HepG2 (cell line): ENCODE results near the gene ETV6. TPM values are rescaled to one million over a fixed set of nuclear protein-coding genes. Genes with fewer than 3 reads are reported as not detected.

Experiments
- ARNTL ChIP-seq: sonication (generic); formaldehyde crosslinking; IDR thresholded peaks from 2 replicates; pipeline ENCODE4 v1.4.0; 2020; ENCODE audit warnings: mild to moderate bottlenecking, missing genetic modification reagents
- CREM ChIP-seq, 2 experiments: sonication (generic) in 1 of 2; formaldehyde crosslinking in 1 of 2; IDR thresholded peaks; 2 replicates each; pipeline versions ENCODE4 v1.4.0 to v1.6.1; 2016 to 2020; ENCODE audit warnings: antibody characterized with exemption in 1 of 2, mild to moderate bottlenecking in 1 of 2, missing genetic modification reagents in 1 of 2
- EP300 ChIP-seq, 3 experiments: sonication (generic) in 1 of 3; formaldehyde crosslinking in 1 of 3; IDR thresholded peaks; 2 replicates each; pipeline versions ENCODE4 v1.5.1 to v1.6.1; 2011 to 2020; ENCODE audit warnings: low read depth in 2 of 3, low read length in 2 of 3, borderline replicate concordance in 1 of 3, improper control_type of control experiment in 1 of 3, mild to moderate bottlenecking in 1 of 3, missing genetic modification reagents in 1 of 3, moderate library complexity in 1 of 3
- FOXA1 ChIP-seq, 2 experiments: fragments of 450-650 bp in 1 of 2; sonication (generic) in 1 of 2; formaldehyde crosslinking in 1 of 2; IDR thresholded peaks; 2 replicates each; pipeline versions ENCODE4 v1.4.0 to v1.6.1; 2016 to 2020; ENCODE audit warnings: missing genetic modification reagents in 1 of 2
- FOXJ3 ChIP-seq: sonication (generic); formaldehyde crosslinking; IDR thresholded peaks from 2 replicates; pipeline ENCODE4 v1.4.0; 2020; ENCODE audit warnings: missing genetic modification reagents, mild to moderate bottlenecking, borderline replicate concordance
- HDAC2 ChIP-seq: sonication (generic); formaldehyde crosslinking; IDR thresholded peaks from 2 replicates; pipeline ENCODE4 v1.4.0; 2020; ENCODE audit warnings: missing genetic modification reagents
- KDM5B ChIP-seq: sonication (generic); formaldehyde crosslinking; IDR thresholded peaks from 2 replicates; pipeline ENCODE4 v1.4.0; 2020; ENCODE audit warnings: missing genetic modification reagents, mild to moderate bottlenecking, borderline replicate concordance
- MEF2D ChIP-seq: sonication (generic); formaldehyde crosslinking; IDR thresholded peaks from 2 replicates; pipeline ENCODE4 v1.5.1; 2020; ENCODE audit warnings: mild to moderate bottlenecking, missing genetic modification reagents
- RBM39 ChIP-seq: fragments of 200-400 bp; formaldehyde crosslinking; IDR thresholded peaks from one replicate; pipeline ENCODE4 v1.6.1; 2018; ENCODE audit warnings: antibody characterized with exemption, mild to moderate bottlenecking, low read depth, low read length; ENCODE audit not compliant: poor library complexity, severe bottlenecking
- SOX6 ChIP-seq, 2 experiments: fragments of 450-650 bp in 1 of 2; sonication (generic) in 1 of 2; formaldehyde crosslinking in 1 of 2; IDR thresholded peaks; 2 replicates each; pipeline versions ENCODE4 v1.4.0 to v1.6.1; 2017 to 2020; ENCODE audit warnings: antibody characterized with exemption in 1 of 2, mild to moderate bottlenecking in 1 of 2, missing genetic modification reagents in 1 of 2
- TFAP4 ChIP-seq: sonication (generic); IDR thresholded peaks from 2 replicates; pipeline ENCODE4 v1.6.1; 2016; ENCODE audit warnings: low read depth, borderline replicate concordance
- UBTF ChIP-seq: sonication (generic); formaldehyde crosslinking; IDR thresholded peaks from 2 replicates; pipeline ENCODE4 v1.4.0; 2020; ENCODE audit warnings: mild to moderate bottlenecking, missing genetic modification reagents
- YEATS2 ChIP-seq: sonication (generic); formaldehyde crosslinking; IDR thresholded peaks from 2 replicates; pipeline ENCODE4 v1.4.0; 2020; ENCODE audit warnings: missing genetic modification reagents, borderline replicate concordance
- ZNF20 ChIP-seq: sonication (generic); formaldehyde crosslinking; IDR thresholded peaks from 2 replicates; pipeline ENCODE4 v1.4.0; 2020; ENCODE audit warnings: mild to moderate bottlenecking, moderate library complexity, missing genetic modification reagents
- ZNF343 ChIP-seq: sonication (generic); formaldehyde crosslinking; IDR thresholded peaks from 2 replicates; pipeline ENCODE4 v1.4.0; 2020; ENCODE audit warnings: mild to moderate bottlenecking, missing genetic modification reagents
- ZNF550 ChIP-seq: sonication (generic); formaldehyde crosslinking; IDR thresholded peaks from 2 replicates; pipeline ENCODE4 v1.4.0; 2020; ENCODE audit warnings: mild to moderate bottlenecking, missing genetic modification reagents, borderline replicate concordance
- ZNF567 ChIP-seq: sonication (generic); formaldehyde crosslinking; IDR thresholded peaks from 2 replicates; pipeline ENCODE4 v1.8.1; 2023; ENCODE audit warnings: mild to moderate bottlenecking, missing genetic modification reagents, borderline replicate concordance
- ZNF691 ChIP-seq: sonication (generic); formaldehyde crosslinking; IDR thresholded peaks from 2 replicates; pipeline ENCODE4 v1.4.0; 2020; ENCODE audit warnings: missing genetic modification reagents, low read depth, mild to moderate bottlenecking, borderline replicate concordance
- ZNF766 ChIP-seq: sonication (generic); formaldehyde crosslinking; IDR thresholded peaks from 2 replicates; pipeline ENCODE4 v1.5.0; 2020; ENCODE audit warnings: missing genetic modification reagents, borderline replicate concordance
- ZNF839 ChIP-seq: sonication (generic); formaldehyde crosslinking; IDR thresholded peaks from 2 replicates; pipeline ENCODE4 v1.4.0; 2020; ENCODE audit warnings: missing genetic modification reagents, mild to moderate bottlenecking, borderline replicate concordance
- ZSCAN29 ChIP-seq: sonication (generic); formaldehyde crosslinking; conservative IDR thresholded peaks from 2 replicates; pipeline ENCODE4 v1.4.0; 2020; ENCODE audit warnings: mild to moderate bottlenecking, missing genetic modification reagents
- polyA plus RNA-seq, 8 experiments: library from polyadenylated mRNA; depleted of rRNA in 3 of 8; stranded (reverse) in 7 of 8; unstranded in 1 of 8; fragments of >200 nt; fragmentation: Illumina TruSeq in 4 of 8; extraction: Trizol in 4 of 8; gene quantifications; 2 replicates each; pipeline versions ENCODE4 v1.2.1 to v1.2.3, GENCODE V29; 2011 to 2016; ENCODE audit warnings: low read depth in 4 of 8, missing spikeins in 1 of 8, mixed read lengths in 1 of 8; ENCODE audit not compliant: insufficient read depth in 1 of 8
- total RNA-seq, 5 experiments: library from RNA; depleted of rRNA; stranded (reverse); fragments of >200 nt; fragmentation: Illumina TruSeq; extraction: Trizol; gene quantifications; 2 replicates each; pipeline ENCODE4 v1.2.3, GENCODE V29; 2016; ENCODE audit warnings: low read depth in 1 of 5

The ETV6 gene
- total and polyA plus RNA-seq, 2 of the 13 experiments (the other 11 are each of a cell fraction or from before 2014, with no cell fraction given) = 2.2 to 3.0 TPM

GRCh38 chr12:11711651-11712327 lies 62.3 kb downstream of the ETV6 start (continued):
- TF ChIP-seq KDM5B (CRISPR knock-in tag) (no peak), ZNF550 (CRISPR knock-in tag) (no peak), ZNF691 (CRISPR knock-in tag) (no peak), TFAP4 (peak; percentile 21; the same call in 1 of the 2 replicates), YEATS2 (no peak), ZNF20 (CRISPR knock-in tag) (no peak), MEF2D (CRISPR knock-in tag) (no peak), ZNF839 (CRISPR knock-in tag) (no peak), ZNF766 (CRISPR knock-in tag) (no peak), CREM (IDR thresholded peaks at IDR 0.05) (peak; percentile 48; the same call in 1 of the 2 replicates), CREM (CRISPR knock-in tag; IDR thresholded peaks at IDR 0.05) (no peak), EP300 (IDR thresholded peaks at IDR 0.05; ENCODE audit: low read depth in 2 of 2, low read length in 2 of 2) (peak in 1 of 2 experiments; percentile 67; a peak in 1 of 4 replicates), EP300 (CRISPR knock-in tag; IDR thresholded peaks at IDR 0.05; ENCODE audit: borderline replicate concordance) (no peak), RBM39 (no peak), ARNTL (CRISPR knock-in tag) (no peak), SOX6 (IDR thresholded peaks at IDR 0.05) (no peak), SOX6 (CRISPR knock-in tag; IDR thresholded peaks at IDR 0.05) (peak; percentile 86), FOXJ3 (CRISPR knock-in tag) (no peak), ZNF567 (CRISPR knock-in tag) (no peak), FOXA1 (IDR thresholded peaks at IDR 0.05) (no peak), FOXA1 (CRISPR knock-in tag; IDR thresholded peaks at IDR 0.05) (peak; percentile 62), ZSCAN29 (0 out of 2 replicates have a peak, but pooled peaks have one; percentile 25), ZNF343 (no peak), UBTF (CRISPR knock-in tag) (no peak), HDAC2 (CRISPR knock-in tag) (0 out of 2 replicates have a peak, but pooled peaks have one; percentile 15)
